GM19035 (cell line): ENCODE results near the gene GRIK4.

Experiments
- ATAC-seq: cut with Tn5 transposase; IDR thresholded peaks from one replicate; pipeline ENCODE4 v1.9.1; 2021; ENCODE audit not compliant: unreplicated experiment

GRIK4 gene

DNA sequence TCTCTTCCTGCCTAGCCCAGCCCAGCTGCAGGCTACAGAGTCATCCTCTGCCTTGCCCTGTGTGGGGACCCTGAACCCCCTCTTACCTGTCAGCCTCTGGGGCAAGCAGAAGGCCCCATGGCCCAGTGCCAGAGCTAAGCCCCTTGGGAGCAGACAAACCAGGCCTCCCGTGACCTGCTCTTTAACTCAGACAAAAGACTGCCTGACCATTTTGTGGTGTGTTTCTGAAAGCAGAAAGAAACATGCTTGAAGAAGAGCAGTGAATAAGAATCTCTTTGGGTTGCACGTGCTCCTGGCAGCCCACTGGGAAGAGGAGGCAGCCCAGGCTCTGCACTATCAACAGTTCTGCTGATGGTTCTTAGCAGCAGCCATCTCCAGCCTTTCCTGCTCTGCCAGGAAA lies 118.6 kb downstream of the GRIK4 start:
- no peak for ATAC-seq

DNA sequence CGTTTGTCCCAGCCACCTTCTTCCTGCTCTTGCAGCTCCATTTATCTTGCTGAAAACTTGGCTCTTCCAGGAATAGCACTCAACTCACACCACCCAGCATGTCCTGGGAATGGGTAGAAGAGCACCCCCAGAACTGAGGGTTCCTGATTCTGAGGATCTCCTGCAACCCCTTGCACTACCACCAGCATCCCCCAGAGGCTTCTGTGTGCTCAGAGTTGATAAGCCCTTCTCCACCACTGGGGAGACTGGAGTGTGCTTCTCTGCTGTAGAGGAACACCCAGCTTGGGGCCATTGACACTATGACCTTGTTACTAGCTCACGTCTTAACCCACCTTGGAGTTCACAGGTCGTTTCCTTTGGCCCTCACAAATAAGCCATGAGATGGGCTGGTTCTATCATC lies 121.0 kb downstream of the GRIK4 start:
- ATAC-seq, result no peak

DNA sequence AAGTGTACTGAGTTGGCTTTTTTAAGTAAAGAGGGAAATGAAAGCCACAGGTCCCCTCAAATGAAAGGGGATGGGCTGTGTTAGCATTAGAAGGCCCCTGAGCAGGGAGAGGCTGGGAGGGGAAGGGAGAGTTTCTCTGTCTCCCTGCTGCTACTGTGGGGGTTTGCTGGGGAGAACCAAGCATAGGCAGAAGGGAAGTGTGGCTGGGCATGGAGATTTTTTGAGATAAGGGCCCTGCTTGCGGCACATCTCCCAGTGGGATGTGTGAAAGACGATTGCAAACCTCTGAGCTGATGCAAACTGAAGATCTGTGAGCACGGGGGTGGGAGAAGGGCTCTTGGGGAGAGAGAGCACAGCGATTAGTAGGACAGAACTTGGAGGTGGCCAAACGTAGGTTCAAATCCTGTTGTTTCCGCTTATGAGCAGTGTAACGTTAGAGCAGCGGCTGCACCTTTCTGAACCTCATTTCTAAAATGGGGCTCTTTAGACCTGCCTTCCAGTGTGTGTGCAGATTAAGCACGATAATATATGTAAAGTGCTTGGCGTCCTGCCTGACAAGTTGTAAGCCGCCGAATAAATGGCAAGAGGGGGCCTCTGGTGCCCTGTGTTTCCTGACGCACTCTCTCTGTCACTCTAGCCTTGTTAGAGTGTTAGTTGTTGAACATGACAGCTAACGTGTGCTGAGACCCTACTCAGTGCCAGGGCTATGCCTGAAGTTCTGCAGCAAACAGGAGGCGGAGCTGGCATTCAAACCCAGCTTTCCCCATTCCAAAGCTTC lies 122.3 kb downstream of the GRIK4 start:
- no peak for ATAC-seq

DNA sequence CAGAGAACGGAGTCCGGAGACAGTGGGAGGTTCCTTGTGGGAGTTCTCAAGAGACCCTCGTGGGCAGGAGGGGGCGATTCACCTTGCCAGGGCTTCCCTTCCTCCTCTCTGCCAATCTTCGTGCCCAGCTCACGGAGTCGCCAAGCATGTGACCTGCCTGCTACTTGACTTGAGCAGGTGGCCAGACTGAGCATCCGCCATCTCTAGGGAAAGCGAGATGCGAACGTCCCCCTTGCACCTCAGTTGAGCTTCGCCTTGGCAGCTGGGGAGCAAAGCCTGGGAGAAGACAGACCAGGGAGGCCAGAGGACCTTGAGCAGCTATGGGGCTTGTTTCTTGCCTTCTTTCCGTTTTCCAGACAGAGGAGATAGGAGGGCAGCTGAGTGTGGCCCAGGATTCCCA lies 123.2 kb downstream of the GRIK4 start:
- no peak for ATAC-seq

DNA sequence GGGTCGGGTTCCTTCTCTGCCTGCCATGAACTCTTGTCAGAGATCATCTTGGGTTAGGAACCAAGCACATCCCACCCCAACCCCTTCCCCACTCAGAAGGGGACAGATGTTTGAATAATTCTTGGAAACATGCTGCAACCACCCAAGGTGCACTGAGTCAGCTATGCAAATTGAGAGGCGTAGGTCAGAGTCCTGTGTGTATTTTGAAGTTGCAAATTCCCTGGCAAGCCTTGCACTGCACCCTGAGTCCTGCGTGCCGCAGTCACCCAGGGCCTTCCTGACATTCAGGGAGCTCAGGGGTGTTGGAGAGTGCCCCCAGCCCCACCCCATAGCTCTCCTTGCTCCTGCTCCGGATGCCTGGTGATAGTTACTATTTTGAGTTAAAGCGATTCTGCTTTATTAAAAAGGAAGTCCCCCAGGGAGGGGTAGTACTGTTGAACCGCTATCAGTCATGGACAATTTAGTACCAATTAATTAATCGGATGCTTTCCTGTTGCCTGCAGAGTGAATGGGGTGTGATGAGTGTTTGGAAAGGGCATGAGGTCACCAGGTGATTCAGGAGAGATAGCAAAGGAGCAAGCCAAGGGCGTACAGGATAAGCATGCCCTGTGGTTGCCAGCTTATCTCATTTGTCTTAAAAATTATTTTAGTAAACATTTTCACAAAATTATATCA lies 123.7 kb downstream of the GRIK4 start:
- no peak for ATAC-seq

DNA sequence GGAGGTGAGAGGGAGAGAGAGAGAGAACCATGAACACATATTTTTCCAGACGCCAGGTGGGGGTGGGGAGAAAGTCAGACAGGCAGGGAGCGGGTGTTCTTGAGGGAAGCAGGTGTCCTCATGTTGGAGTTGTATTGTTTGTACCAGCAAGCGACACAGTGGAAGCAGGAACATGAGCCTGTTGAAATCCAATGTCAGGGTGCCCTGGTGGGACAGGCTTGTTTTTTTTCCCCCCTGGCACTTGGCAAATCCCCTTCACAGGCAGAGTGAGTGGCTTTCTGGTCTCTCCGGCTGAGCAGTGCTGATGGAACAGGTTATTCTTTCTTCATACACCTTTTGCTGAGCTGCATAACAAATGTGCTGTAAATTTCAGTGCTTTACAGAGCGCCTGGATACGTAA lies 125.6 kb downstream of the GRIK4 start:
- no peak for ATAC-seq

DNA sequence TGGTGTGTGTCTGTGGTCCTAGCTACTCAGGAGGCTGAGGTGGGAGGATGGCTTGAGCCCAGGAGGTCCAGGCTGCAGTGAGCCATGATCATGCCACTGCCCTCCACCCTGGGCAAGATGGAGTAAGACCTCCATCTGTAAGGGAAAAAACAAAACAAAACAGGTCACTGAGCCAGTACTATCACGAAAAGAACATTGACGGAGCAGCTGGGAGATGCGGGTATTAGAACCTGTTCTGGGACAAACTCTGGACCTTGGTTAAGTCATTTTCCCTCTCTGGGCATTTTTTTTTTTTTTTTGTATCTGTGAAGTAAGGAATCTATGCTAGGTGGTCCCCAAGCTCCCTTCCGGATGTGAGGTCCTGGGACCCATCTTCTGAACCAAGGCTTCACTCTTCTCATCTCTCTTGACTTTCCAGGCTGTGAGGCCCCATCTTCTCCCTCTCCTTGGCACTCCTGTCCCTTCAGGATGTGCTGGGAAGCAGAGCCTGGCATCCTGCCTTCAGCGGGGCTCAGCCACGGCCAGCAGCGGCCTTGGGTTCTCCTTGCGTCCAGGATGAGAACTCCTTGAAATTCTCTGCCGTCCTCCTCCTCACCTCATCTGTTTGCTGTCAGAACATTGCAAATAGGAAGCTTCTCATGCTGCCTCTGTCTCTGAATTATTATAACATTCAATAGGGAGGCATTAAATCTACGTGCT lies 130.8 kb downstream of the GRIK4 start:
- ATAC-seq, result no peak

DNA sequence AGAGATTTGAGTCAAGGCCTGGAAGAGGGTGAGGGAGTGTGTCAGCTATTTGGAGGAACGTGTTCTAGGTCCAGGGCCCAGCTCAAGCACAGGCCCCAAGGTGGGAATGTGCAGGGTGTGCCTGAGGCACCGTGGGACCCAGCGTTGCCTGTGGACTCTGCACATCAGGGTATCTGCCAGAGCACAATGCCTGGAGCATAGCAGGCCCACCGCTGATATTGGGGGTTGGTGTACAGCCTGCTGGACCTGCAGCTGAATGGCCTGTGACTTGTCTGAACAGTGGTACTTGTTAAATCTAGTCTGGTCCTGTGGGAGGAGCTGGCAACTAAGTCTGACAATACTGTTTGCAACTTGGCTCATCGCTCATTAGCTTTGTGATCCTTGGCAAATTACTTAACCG lies 131.7 kb downstream of the GRIK4 start:
- ATAC-seq, result no peak

DNA sequence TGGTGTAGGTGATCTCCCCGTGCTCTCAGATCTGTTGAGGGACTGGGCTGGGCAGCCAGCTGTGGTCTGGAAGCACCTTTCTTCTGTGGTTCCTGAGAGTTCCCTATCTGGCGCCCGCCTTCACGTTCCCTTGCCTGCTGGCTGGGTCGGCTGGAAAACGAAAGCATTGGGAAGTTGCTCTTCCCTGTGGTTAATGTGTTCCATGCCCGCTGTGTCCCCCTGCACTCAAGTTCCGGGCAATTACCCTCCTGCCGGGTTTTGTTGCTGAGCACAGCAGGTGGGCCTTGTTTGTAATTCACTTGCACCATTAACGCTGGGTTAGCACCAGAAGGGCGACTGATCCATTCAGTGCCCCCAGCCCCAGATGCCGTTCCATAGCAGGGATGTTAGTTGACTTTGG lies 134.1 kb downstream of the GRIK4 start:
- no peak for ATAC-seq

DNA sequence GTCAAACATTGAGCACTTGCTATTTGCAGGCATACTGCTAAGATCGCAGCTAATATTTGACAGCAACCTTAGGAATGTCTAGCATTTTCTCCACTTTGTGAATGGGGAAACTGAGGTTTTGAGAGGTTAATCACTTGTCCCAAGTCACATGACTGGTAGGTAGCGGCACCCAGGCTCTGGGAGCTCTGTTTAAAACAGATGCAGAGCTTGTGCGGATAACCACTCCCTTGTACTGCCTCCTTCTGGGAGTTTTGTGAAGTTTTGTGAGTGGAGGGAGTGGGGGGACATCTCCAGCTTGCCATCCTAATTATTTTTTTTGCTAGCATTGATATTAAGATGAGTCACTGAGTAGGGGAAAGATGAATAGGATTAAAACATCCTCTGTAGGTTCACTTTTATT lies 134.7 kb downstream of the GRIK4 start:
- ATAC-seq, result no peak

DNA sequence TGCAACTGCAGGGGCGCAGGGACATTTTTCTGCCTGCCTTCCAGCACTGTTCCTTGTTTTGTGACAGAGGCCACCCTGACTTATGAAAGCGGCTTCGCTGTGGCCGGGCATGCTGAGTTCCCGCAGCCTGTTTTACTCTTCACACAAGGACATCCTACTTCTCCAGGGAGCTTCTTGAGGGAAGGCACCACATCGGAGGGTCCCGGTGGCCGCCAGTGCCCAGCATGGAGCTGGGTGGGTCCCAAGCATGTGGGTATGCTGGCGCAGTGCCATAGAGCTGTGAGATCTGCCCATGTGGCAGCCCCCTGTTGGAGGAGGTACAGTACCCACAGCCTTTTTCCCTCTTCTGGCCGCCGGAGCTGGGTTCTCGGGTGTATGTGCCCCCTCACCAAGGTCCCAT lies 136.1 kb downstream of the GRIK4 start:
- no peak for ATAC-seq

DNA sequence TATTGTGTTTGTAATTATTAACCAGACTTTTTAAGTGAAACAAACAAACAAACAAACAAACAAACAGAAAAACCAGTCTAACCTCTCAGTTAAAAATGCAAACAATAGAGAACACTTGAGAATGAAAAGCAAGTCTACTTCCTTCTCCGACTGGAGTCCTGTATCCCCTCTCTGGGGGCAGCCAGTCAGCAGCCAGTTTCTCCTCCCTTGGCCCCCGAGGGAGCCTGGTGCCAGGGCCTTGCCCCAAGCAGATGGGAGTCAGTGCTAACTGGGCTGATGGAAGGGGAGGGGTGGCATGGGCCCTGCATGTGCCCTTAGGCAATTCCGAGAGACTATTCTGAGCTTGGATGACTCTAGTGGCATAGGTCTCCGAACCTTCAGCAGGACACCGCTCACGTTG lies 137.2 kb downstream of the GRIK4 start:
- no peak for ATAC-seq

DNA sequence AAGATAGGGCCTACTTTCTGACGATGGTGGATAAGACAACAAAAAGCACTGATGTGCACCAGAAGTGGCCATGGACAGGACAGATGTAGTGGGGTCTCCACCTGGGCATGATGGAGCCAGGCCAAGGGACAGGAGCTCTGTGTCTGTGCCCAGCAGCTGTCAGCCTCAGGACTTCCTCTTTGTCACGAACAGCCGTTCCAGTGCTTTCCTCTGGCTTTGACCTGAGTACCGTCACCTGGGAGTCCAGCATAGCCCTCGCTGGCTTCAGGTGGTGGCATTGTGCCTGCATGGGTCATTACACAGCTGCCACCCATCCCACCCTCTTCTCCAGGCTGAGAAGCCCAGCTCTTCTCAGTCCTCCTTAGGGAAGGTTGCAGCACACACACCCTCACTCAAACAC lies 137.8 kb downstream of the GRIK4 start:
- ATAC-seq, result no peak

DNA sequence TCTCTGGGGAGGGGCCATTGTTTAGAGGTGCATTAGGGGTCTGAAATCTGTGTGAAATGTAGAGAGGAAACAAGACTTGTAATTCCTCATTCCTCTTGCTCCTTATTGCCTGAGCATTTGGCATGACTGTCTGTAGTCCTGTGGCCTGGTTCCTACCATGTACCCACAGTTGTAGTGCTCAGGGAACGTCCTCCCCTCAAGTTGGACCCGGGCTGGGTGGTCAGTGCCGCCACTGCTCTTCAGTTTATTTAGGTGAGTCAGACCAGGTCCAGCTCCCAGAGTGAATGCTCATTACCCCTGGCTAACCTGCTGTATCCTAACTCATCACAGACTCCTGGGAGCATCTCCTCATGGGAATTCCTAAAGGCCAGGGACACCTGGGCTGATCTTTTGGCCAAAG lies 139.8 kb downstream of the GRIK4 start:
- ATAC-seq, result no peak

DNA sequence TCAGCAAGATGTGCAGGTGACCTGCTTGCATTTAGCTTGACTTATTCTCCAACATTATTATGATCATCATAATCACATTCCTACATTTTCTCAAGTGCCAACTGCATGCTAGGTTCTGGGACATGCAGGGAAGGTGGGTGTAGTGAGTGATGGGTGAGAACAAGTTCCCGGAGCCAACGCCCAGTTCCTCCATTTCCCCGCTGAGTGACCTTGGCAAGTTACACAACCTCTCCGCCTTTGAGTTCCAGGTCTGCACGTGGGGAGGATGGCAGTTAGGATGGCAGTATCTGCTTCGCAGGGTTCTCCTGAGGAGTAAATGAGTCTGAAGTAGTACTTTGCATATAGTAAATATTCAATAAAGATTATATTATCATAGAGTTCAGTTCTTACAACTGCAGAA lies 140.3 kb downstream of the GRIK4 start:
- ATAC-seq, result no peak

DNA sequence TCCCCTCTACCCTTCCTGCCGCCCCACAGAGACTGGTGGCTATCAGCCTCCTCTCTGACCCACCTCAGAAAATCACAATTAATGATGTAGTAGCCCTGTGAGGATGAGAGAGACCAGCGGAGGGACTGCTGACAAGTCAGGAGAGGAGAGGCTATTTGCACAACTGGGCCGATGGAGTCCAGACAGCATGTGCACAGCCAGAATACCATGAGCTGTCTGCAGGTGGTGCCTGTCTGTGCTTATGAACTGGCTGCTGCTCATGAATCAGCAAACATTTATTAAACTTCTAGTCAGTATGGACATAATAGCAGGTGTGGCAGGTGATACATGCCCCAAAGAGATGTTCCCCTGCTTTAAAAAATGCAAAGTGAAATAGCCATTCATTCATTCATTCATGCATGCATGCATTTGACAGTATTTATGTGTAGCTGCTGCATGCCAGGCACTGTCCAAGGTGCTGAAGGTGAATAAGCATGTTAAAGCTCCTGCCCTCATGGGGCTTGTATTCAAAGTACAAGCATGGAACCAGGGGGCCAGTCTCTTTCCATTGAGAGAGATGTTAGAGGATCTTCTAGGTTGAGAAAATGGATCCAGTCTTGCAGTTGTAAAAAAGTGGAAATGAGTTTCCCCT lies 141.3 kb downstream of the GRIK4 start:
- ATAC-seq, result no peak

DNA sequence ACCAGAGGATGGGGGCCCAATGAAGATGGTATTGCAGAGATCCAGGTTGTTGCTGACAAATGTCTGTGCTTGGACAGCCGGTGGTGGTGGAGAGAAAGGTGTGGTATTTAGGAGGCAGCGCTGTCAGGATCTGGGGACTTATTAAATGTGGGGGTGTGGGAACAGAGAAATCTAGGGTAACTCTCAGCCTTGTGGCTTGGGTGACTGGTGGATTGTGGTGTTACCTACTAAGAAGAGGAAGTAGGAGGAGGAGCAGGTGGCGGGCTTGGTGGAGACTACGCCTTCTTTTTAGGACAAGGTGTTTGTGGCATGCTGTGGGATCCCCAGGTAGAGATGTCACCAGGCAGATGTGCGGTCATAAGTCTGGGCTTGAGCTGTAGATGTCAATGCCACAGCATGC lies 144.0 kb downstream of the GRIK4 start:
- ATAC-seq, result no peak

DNA sequence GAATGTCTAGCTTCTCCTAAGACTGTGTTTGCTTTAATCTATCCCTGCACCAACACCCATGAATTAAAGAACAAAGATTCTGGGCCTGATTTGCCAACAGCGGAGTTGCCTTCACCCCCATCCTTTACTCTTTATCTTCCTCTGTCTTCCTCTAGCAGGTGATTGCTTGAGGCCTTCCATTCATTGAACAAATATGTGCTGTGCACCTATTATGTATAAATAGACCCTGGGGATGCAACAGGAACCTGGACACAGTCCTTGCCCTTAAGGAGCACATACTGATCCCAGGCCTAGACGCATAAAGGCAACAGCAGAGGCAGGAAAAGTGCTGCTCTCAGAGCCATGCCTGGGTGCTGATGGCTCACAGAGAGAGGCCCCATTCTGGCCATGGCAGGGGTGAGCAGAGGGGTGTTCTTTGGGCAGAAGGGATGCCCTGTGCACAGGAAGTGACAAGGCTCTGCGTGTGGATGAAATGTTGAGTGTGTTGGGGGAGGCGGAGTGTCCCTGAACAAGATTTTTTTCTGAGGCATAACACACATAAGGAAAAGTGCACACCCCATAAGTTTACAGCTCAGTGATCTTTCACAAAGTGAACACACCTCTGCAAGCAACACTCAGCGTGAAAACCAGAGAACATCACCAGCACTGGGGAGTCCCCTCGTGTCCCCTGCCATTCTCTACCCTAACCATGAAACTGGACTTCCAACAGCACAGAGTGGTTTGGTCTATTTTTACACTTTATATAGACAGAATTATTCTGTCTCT lies 145.9 kb downstream of the GRIK4 start:
- ATAC-seq, result no peak

DNA sequence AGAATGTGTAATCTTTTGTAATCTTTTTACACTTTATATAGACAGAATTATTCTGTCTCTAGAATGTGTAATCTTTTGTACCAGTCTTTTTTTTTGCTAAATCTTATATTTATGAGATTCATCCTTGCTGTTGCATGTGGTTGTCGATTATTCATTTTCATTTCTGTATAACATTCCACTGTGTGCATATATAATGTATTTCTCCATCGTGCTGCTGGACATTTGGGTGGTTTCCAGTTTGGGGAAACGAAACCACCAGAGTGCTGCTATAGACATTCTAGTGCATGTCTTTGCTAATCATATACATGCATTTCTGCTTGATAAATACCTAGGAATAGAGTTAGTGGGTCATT lies 146.5 kb downstream of the GRIK4 start:
- ATAC-seq, result peak; percentile 68

DNA sequence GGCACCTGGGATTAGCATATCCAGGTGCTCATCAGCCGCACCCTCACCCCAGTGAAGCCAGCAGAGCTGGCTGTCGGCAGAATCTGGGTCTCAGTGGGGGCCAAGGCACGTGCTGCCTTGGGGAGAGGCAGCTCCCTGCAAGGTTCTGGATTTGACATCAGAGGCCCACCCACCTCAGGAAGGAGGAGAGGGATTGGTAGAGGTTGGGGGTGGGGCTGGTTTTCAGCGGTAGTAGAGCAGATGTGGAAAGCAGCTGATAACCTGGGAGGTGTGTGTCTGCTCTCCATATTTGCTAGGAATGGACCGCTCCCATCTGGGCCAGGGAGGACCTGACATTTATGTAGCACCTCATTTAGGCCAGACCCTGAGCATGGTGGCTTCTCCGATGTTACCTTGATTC lies 147.5 kb downstream of the GRIK4 start:
- no peak for ATAC-seq

DNA sequence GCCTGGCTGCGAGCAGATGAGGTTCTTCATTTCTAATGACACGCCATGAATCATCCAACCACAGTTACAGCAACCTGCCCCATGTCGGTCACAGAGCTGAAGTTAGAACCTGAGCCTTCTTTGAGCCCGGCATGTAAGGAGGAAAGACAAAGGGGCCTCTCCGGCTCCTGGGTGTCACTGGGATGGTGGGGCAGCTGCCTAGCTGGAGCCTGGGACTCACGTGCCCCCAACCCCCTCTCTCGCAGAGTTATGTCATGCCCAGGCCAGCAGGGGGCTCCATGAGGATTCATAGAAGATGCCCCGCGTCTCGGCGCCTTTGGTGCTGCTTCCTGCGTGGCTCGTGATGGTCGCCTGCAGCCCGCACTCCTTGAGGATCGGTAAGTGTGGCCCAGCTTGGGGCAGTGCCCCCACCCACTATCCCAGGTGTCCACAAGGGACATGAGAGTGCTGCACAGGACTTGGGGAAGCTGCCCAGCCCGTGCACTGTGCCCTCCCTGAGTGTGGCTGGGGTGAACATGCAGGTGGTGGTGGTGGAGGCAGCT lies 148.5 kb downstream of the GRIK4 start:
- ATAC-seq, result no peak
